HG03342 (cell line): ENCODE measurements around the gene CLDN17.

Experiments used
- ATAC-seq: cut with Tn5 transposase; IDR thresholded peaks from one replicate; pipeline ENCODE4 v1.9.1; 2021; ENCODE audit warnings: mild to moderate bottlenecking, moderate library complexity; ENCODE audit not compliant: unreplicated experiment

CLDN17 gene, protein sequence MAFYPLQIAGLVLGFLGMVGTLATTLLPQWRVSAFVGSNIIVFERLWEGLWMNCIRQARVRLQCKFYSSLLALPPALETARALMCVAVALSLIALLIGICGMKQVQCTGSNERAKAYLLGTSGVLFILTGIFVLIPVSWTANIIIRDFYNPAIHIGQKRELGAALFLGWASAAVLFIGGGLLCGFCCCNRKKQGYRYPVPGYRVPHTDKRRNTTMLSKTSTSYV

DNA sequence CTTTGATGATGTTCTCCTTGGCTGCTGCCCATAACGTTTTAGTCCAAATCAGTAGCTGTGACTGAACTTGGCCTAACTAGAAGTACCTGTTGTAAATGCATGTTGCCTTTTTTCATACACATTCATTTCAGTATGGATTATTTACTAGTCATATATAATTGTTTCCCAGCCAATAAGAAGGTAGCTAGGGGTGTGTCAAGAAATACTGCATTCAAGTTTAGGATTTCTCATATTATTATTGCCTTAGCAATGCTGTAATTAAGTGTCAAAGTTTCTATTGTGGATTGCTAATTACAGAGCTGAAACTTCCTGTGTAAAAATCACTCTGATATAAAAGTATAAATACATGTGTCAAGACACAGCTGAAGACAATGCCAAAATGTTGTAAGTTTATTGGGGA is at the start of gene CLDN17:
TSS of gene CLDN17 (minus strand) at position 101 of the 400 bp plus-strand sequence. CDS start 188 bp downstream, outside the sequence.
- ATAC-seq = no peak

DNA sequence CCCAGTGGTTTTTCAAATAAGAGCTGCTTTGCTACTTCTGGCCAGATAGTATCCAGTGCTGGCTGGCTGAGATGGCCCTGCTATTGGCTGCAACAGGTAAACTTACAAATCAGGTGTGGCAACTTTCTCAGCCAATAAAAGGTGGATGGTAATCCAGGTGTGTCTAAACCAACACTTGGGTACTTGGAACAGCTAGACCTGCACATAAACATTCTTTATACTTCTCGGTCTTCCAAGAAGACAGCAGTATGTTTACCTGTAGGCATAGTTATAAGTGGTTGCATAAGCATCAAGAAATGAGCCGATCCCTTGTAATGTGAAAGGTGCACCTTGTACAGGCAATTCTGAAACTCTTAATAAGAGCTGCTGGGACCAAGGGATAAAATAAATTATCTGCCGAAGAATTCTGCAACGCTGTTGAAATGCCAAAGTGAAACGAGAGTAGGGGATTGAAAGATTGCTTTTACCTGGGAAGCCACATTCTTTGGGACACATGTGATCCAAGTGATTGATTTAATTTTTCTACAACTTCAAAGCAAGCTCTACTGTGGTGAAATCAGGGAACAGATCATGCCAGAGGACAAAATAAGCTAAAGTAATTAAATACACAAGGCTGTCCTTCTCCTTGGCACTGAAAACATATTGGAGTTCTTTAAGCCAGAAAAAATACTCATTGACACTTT is 49.6 kb upstream of the CLDN17 start, which contains the start of gene CLDN8:
TSS of gene CLDN8 (minus strand) at position 57 of the 683 bp plus-strand sequence. CDS start 172 bp downstream, outside the sequence.
- ATAC-seq = no peak

DNA sequence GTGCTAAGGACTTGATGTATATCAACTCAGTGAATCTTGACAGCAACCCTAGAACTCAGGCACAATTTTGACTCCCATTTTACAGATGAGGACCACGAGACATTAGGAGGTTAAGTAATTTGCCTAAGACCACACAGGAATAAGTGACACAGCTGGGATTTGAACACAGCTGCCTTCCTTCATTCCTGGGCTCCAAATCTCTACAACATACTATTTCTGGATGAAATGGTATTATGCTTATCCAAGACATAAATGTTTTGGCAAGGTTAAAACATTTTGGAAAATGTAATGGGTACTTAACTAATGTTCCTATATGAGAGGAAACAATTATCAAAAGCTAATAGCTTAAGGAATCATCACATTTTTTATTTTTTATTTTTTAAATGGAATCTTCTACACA is 44.5 kb upstream of the CLDN17 start:
- ATAC-seq = no peak

DNA sequence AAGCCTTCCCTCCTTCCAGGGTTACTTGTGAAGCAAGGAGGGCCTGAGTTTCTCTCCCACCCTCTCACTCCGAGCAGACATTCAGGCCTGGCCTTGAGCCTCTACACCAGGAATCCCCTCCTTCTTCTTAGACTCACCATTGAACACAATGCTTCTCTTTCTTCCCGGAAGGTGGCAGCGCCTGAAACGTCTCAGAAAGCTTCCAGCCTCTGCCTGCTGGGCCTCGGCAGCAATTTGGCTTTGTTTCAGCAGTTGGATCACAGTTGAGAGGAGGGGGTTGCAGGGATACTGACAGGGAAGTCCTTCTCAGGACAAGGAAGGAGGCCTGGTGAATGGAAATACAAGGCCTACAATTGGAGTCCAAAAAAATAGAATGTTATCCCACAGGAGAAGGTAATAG is 43.0 kb upstream of the CLDN17 start:
- no peak for ATAC-seq

DNA sequence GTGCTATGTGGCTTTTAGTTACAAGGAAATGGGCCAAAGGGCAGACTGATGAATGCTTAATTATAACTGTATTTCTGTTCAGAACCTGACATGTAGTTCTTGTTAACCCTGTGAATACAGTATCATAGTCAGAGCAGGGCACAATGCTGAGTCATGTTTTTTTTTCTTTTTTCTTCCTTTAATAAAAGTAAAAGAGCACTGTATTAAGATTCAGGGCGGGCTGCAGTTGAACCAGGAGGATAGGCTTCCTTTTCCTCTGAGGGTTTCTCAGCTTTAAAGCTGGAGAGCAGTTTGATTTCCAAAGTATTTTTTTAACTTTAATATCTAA is 40.6 kb upstream of the CLDN17 start:
- no peak for ATAC-seq

DNA sequence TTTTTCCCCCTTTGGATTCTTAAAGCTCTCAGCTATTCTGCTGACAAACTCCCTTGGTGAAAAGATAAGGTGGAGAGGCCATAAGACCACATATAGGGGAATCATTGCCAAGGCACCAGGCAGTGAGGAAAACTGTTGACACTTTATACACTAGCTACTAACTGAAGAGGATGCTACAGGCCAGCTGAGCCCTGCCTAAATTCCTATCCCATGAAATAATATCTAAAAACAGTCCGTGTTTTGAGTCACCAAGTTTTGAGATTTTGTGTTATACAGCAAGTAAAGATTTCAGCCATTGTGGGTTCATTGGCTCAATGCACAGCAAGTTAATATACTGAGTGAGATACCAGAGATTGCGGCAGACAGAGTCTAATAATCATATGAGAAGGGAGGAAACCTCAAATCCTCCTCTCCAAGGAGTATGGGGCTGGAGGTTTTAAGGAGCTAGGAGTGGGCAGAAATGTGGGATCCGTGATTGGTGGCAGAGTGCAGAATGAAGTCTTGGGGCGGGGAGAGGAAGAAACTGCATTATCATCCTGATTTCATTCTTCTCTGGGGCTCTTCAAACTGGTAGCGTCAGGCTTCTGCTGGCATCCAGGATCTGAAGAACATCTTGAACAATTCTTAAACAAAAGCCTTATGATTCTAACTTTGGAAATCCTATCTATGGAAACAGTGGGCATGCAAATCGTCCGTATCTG is 40.1 kb upstream of the CLDN17 start:
- no peak for ATAC-seq

DNA sequence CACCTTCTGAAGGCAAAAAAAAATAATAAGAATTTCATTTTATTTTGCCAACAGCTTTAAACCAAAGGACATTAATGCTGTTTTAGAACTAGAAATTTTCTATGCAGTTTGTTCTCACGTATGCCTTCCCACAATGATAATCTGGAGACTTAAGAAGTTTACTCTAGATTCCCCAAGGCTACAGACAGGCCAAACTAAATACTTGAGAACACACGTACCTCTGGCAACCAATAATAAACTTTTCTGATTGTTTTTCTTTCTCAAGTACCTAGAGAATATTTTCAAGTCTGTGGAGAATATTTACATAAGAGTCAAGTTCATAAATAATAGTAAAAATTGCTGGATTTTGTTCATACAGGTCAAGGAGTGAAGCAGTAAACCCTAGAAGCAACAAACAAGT is 33.4 kb upstream of the CLDN17 start:
- no peak for ATAC-seq

DNA sequence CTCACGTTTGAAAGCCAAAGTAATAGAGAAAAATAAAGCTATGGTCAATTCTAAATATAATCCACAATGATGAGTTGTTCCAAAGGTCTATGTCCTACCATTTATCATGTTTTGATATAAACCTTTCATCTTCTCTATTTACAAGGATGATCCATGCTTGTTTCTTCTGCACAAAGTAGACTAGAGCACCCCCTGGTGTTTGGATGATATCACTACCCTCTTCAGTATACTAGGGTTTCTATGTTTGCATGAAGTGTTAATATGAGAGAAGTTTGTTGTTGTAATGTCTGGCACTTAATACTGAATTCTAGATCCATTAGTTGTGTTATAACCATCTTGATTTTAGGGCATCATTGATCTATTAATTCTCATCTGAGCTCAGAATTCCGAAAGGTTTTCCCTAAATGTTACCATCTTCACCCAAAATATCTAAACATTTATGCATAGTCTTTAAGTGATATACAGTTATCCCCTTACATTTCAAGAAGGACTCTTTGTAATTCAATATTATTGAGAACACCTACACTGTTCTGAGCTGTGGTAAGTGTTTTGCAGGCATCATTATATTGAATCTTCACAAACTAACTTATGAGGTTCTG is 28.2 kb upstream of the CLDN17 start:
- no peak for ATAC-seq

DNA sequence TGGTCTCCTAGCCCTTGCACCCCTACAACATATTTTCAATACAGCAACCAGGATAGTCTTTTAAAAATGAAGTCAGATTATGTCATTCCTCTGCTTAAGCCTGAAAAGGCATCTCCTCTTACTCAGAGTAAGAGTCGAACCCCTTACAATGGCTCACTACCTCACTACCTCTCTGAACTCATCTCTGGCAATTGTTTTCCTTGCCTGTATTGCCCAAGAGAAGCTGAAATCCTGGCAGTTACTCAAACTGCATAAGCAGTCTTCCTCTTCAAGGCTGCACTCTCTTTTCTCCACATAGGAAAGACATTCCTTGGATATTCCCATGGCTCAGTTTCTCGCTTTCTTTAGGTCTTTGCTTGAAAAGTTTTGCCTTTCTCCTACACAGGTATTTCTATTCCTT is 26.6 kb upstream of the CLDN17 start:
- no peak for ATAC-seq

DNA sequence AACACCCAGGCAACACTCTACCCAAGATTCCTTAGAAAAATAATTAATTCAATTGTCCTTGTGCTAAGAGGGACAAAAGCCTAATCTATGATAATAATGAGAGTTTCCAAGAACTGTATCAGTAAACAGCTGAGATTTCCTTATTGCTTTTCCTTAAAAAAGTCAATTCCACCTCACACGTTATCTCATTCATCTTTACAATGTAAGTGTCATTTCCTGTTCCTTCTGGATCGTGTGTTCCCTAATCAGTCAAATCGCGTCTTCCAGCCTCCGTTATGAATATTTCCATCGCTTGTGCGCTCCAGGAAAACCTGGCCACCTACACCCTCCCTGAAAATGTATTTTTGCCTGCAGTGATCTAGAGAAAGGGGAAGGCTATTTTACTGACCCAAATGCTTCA is 23.9 kb upstream of the CLDN17 start:
- no peak for ATAC-seq

DNA sequence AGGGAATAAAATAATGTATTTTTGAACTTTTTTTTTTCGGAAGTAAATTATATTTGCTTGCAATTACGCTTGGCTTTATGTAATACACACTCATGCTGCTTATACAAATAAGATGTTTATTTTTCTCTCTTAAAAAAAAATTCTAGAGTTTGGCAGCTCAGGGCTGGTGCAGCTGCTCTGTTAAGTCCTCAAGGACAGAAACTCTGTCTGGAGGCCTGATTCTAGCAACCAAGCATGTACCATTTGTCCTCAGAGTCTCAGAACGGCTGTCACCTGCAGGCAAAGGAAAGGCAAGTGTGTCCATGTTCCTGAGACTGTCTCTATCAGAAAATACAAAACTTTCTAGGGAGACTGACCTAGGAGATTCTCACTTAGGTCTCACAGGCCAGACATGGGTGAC is 23.2 kb upstream of the CLDN17 start:
- no peak for ATAC-seq

DNA sequence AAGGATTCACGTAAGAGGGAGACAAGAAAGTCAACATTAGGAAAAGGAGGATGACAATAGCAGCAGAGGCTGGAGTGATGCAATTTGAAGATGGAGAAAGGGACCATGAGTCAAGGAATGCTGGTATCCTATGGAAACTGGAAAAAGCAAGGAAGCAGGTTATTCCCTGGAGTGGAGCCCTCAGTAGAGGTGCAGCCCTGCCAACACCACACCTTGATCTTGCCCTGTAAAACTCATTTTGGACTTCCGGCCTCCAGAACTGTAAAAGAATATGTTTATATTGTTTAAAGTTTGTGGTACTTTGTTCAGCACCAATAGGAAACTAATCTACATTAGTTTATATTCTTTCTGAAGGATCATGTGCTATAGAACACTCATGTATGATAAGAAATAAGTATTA is 19.6 kb upstream of the CLDN17 start:
- no peak for ATAC-seq

DNA sequence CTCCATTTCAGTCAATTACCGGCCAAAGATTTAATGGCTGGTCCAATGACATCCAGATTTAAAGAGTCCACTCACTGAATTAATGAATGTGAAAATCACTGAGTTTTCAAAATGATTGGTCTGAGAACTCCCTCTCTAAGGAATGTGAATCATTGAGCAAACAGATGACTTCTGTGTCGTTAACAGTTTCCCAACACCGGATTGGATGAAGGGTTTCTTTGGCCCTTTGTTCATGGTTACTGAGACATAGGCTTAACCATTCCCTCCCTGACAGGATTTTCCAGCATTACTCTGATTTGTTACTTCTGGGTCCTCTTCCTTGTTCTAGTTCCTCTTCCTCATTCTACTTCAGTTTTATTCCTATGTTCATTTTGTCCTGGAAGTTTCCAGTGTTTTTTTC is 1.5 kb upstream of the CLDN17 start:
- no peak for ATAC-seq

DNA sequence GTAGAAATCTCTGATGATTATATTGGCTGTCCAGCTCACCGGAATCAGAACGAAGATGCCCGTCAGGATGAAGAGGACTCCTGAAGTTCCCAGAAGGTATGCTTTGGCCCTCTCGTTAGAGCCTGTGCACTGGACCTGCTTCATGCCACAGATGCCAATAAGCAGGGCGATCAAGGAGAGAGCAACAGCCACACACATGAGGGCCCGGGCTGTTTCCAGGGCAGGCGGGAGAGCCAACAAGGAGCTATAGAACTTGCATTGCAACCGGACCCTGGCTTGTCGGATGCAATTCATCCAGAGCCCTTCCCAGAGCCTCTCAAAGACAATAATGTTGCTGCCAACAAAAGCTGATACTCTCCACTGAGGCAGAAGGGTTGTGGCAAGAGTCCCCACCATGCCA is 434 bp downstream of the CLDN17 start:
- ATAC-seq = no peak

DNA sequence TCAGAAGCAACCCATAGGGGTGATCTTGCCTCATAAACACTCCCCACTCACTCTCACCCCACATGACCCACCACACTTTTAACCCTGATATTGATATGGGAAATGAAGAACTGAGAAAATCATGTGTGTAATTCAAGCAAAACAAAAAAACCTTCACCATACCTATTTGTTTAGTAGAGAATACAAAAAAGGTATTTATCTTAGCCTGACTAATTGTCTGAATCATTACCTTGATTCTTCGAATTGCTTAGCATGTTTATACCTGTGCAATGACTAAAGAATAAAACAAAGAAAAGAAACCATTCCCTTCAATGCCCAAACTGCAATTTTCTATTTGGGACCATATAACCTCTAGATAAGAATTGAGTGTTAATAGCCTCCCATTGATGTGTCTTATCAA is 1.8 kb downstream of the CLDN17 start:
- no peak for ATAC-seq

DNA sequence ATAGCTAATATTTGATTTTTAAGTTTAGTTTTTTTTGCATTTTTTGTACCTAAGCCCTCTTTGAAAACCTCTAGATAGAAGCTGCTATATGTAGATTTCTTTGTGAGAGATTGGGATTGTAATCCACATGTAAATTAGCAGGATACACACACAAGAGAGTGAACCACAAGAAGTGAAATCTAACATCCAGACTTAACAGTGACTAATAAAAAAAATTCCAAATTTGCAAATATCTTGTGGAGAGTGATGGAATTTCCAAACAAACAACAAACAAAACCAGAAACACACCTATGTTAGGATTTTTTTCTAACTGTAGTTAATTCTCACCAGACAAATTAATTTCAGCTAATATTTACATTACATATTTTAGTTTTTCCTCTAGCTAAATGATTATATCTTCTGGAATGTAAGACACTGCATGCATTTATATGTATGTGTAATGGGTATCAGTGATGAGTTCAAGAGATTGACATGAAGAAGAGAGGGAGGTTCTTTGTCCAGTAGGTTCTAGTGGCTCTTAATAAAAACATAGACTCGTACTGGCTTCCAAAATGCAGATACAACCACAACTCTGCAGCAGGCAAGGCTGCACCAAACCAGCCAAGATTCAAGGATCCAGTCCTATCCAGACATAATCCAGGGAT is 12.8 kb downstream of the CLDN17 start:
- no peak for ATAC-seq

DNA sequence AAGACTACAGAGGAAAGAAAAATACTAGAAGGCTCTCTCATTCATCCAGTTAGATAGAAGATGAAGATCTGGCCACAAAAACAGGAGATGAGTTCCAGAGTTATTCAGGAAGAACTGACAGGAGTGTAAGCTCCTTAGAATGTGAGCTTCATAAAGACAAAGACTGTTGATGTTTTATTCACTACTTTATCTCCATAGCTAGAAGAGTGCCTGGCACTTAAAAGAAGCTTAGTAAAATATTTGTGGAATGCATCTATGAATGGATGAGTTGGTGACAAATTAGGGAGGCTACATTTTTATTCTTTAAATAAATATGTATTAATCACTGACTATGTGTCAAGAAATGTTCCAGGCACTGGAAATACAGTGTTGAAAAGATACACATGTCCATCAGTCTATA is 13.8 kb downstream of the CLDN17 start:
- no peak for ATAC-seq

DNA sequence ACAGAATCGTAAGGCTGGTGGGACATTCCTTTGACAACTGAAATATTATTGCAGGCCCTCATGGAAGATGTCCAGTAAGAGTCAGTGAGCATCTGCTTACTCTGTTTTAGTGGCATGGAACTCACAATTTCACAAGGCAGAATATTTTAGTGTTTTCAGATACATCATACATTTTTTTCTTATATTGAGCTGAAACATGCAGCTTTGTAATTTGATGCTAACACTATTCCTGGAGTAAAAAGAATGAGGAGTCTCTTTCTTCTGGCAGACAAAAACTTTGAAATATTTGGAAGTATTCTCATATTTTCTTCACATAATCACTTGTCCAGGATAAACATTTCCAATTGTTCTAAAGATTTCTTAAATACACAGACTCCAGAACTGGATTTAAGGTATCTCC is 17.7 kb downstream of the CLDN17 start:
- ATAC-seq = no peak

DNA sequence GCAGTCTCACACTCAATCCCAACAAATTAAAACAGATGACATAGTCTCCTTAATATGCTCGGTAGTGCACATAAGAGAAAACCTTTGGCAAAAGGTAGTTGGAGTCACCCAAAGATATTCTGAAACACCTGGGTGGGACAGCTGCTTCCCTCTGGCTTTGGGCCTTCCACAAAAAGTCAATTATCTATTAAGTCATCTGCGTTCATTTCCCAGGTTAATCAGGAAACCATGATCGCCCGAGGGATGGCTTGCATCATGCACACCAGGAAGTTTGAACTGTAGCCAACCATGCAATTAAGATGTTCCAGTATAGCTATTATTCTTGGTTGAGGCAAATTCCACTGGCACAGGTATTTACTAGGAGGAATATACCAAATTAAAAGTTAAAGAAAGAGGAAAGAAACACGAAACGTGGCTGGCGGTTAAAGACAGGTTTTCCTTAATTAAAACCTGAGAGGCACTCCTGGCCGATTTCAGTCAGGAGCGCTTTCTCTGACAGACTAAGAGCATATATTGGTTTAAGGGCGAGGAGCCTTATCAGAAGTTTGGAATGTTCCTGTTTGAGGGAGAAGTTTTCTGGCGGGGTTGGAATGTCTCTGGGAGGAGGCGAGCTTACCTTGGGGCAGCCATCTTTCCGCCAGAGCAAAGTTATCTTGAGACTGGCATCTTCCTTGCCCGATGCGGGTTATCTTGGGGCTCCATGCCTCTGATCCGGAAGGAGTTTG is 19.9 kb downstream of the CLDN17 start:
- ATAC-seq = no peak

DNA sequence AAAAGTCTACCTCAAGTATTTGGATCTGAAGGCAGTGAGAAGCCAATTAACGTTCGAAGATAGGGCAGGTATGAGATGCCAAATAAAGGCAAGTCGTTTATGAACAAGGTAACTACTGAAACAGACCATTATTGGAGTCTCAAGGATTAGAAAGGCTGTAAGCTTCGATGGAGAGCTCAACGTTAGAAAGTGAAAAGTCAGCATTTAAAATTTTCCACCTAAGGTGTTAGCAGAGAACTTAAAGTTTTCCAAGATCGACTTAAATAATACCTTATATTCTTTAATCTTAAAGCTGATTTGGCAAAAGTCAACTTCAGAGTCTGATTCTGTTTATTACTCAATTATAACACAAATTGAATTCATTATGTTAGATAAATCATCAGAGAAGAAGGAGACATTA is 28.1 kb downstream of the CLDN17 start:
- ATAC-seq = no peak

DNA sequence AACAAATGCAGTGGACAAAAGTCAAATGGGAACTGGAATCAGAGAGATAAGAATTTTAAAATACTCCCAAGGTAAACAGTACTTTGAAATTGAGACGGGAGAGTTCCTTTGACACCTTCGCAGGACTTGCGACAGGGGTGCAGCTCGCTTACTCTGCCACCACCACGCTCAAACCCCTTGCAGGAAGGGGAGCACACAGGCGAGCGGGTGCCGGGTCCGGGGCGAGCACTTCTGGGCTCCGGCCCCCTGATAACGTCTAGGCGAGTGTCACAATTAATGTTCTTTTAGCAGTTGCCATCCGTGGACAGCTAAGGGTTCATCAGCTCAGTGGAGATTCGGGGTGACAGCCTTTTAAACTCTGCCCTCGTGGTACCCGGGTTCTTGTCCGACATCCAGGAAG is 37.4 kb downstream of the CLDN17 start:
- ATAC-seq = no peak
